ENCODE results near the gene DNAH2. TPM values are rescaled to one million over a fixed set of nuclear protein-coding genes. Genes with fewer than 3 reads are reported as not detected.

The DNAH2 gene
- total and polyA plus RNA-seq, 12 donors: under 0.01 to 0.30 (median 0.03) TPM; not detected in 3

GRCh38 chr17:7851438-7852261 is 134.1 kb downstream of the DNAH2 start:
- Histone ChIP-seq H3K9me3 (no peaks in the 10 kb centered on the region), H3K27me3 (no peaks in the 10 kb centered on the region), H3K36me3 (peaks cover 0 to 85% (median 51%) of the 10 kb centered on the region in 9 donors), H3K4me3 (peak overlapping the region in 5 of 10 donors; percentile 5 to 42 (median 19)), H3K4me1 (peaks cover 3 to 49% (median 30%) of the 10 kb centered on the region in 9 donors), H3K27ac (peak overlapping the region in 5 of 10 donors; percentile 4 to 49 (median 17))
- WGBS, 2 donors: 22 to 24% methylated on average over 60 of the region's 60 CpGs
- peak; percentile 96 to 99 (median 98) for TF ChIP-seq CTCF (IDR thresholded peaks at IDR 0.05)
- peak; percentile 62 to 75 (median 70) for ATAC-seq
- peak; percentile 91 for DNase-seq
- intact Hi-C loops (cut with DNase I): loop anchor here in 6 of 10 donors (1.0 to 10.0 kb wide), 7 partner anchors 17 to 303 kb away; partner anchors contain the start of genes KDM6B (in 2 of the 6) and PER1 (in 1 of the 6)

GRCh38 chr17:7852262-7852670 is 134.7 kb downstream of the DNAH2 start:
- peaks cover 0 to 79% (median 47%) of the 10 kb centered on the region in 9 donors for H3K36me3 ChIP-seq
- WGBS, 2 donors: 57 to 66% methylated on average over 20 of the region's 20 CpGs
- peaks cover 3 to 54% (median 32%) of the 10 kb centered on the region in 9 donors for H3K4me1 ChIP-seq
- TF ChIP-seq CTCF (IDR thresholded peaks at IDR 0.05): no peak
- H3K27me3 ChIP-seq: no peaks in the 10 kb centered on the region
- H3K9me3 ChIP-seq: no peaks in the 10 kb centered on the region
- DNase-seq: peak in 1 of 2 donors; percentile 12
- peak overlapping the region in 1 of 10 donors; percentile 21 for H3K4me3 ChIP-seq
- H3K27ac ChIP-seq: peak overlapping the region in 4 of 10 donors; percentile 4 to 93 (median 16)
- no peak for ATAC-seq
- intact Hi-C loops (cut with DNase I): loop anchor here in 4 of 10 donors (1.0 to 10.0 kb wide), 5 partner anchors 30 to 303 kb away; partner anchors contain the start of gene PER1 (in 1 of the 4)

- Histone ChIP-seq H3K27me3 (no peaks in the 10 kb centered on the region), H3K4me1 (peaks cover 3 to 56% (median 34%) of the 10 kb centered on the region in 9 donors), H3K36me3 (peaks cover 0 to 74% (median 45%) of the 10 kb centered on the region in 9 donors), H3K4me3 (peak overlapping the region in 6 of 10 donors; percentile 11 to 72 (median 68)), H3K9me3 (no peaks in the 10 kb centered on the region), H3K27ac (peak overlapping the region in 9 of 10 donors; percentile 85 to 98 (median 93))
- intact Hi-C loops (cut with DNase I): loop anchor here in 4 of 10 donors (1.0 to 10.0 kb wide), 5 partner anchors 31 to 302 kb away; partner anchors contain the start of gene PER1 (in 1 of the 4)
- DNase-seq: no peak
- no peak for TF ChIP-seq CTCF (IDR thresholded peaks at IDR 0.05)
- WGBS, 2 donors: 74 to 81% methylated on average over 51 of the region's 51 CpGs
- ATAC-seq: no peak
Observed at GRCh38 chr17:7852919-7853690, 135.6 kb downstream of the DNAH2 start.

- Histone ChIP-seq H3K27ac (peak overlapping the region in 9 of 10 donors; percentile 85 to 98 (median 93)), H3K36me3 (peaks cover 0 to 69% (median 43%) of the 10 kb centered on the region in 9 donors), H3K4me3 (peak overlapping the region in 8 of 10 donors; percentile 11 to 72 (median 68)), H3K4me1 (peaks cover 3 to 62% (median 39%) of the 10 kb centered on the region in 9 donors), H3K27me3 (no peaks in the 10 kb centered on the region), H3K9me3 (no peaks in the 10 kb centered on the region)
- DNase-seq (no peak), ATAC-seq (no peak)
- intact Hi-C loops (cut with DNase I): loop anchor here in 4 of 10 donors (5.0 to 10.0 kb wide), 3 partner anchors 109 to 301 kb away; partner anchors contain the start of gene PER1 (in 1 of the 4)
- TF ChIP-seq CTCF (IDR thresholded peaks at IDR 0.05): no peak
- 72 to 77% methylated on average over 21 of the region's 21 CpGs for WGBS, 2 donors
Observed at GRCh38 chr17:7853691-7854038, 136.1 kb downstream of the DNAH2 start.

All from heart right ventricle (tissue), 16 donors.